ENCODE measurements around the gene KCND3. TPM values are rescaled to one million over a fixed set of nuclear protein-coding genes. Genes with fewer than 3 reads are reported as not detected.

Gene KCND3
- total and polyA plus RNA-seq, 2 experiments from 2014 or later: 0.10 to 0.18 TPM

- TF ChIP-seq STAT1 (IDR thresholded peaks at IDR 0.05; ENCODE audit: unreplicated experiment): no peak
- no peak for TF ChIP-seq REST (IDR thresholded peaks at IDR 0.05; ENCODE audit: unreplicated experiment)
- no peak for TF ChIP-seq ZNF114 (CRISPR knock-in tag; IDR thresholded peaks at IDR 0.05)
- TF ChIP-seq CTCF (conservative IDR thresholded peaks at IDR 0.05; ENCODE audit: low read depth in 2 of 2): no peak
Observed at GRCh38 chr1:111776861-111777260, 212.6 kb downstream of the KCND3 start (continued).

- H3K4me3 ChIP-seq: no peak overlapping the region
- H3K27ac ChIP-seq (ENCODE audit: low read depth): no peak overlapping the region
- no peaks in the 10 kb centered on the region for H3F3A ChIP-seq (replicated peaks; ENCODE audit: low read depth)
- H3K9me3 Mint-ChIP-seq: no peaks in the 10 kb centered on the region; the same call in 1 of the 3 replicates
- peak; percentile 12 for DNase-seq (ENCODE audit: low spot score)
- no peak for ATAC-seq
- peaks cover 3% of the 10 kb centered on the region; the same call in 1 of the 2 replicates for H3K4me1 ChIP-seq (ENCODE audit: insufficient read depth)
- no peaks in the 10 kb centered on the region for H3K79me2 ChIP-seq (replicated peaks; ENCODE audit: insufficient read depth)
- no peak overlapping the region for H3K27ac Mint-ChIP-seq
- H2AFZ ChIP-seq: no peak overlapping the region
- no peak overlapping the region for H3K4me3 Mint-ChIP-seq
- no peak overlapping the region for H3K4me2 ChIP-seq
- no peaks in the 10 kb centered on the region for H4K20me1 ChIP-seq (replicated peaks; ENCODE audit: insufficient read depth)
- H3K27me3 ChIP-seq (ENCODE audit: insufficient read depth): no peaks in the 10 kb centered on the region
- H3K36me3 ChIP-seq (ENCODE audit: insufficient read depth): no peaks in the 10 kb centered on the region
- peaks cover 25% of the 10 kb centered on the region; the same call in 2 of the 3 replicates for H3K4me1 Mint-ChIP-seq
- H3K36me3 Mint-ChIP-seq (ENCODE audit: low read depth): no peaks in the 10 kb centered on the region
- peaks cover 1% of the 10 kb centered on the region for H3K27me3 Mint-ChIP-seq (ENCODE audit: insufficient read depth, low read depth, poor library complexity)
- peaks cover 15% of the 10 kb centered on the region for H3K9me2 ChIP-seq (ENCODE audit: insufficient read depth)
- TF ChIP-seq POLR2AphosphoS5 (IDR thresholded peaks at IDR 0.05; ENCODE audit: low read depth): no peak
- no peak for TF ChIP-seq STAT1 (IDR thresholded peaks at IDR 0.05; ENCODE audit: unreplicated experiment)
- no peak for TF ChIP-seq NANOG (IDR thresholded peaks at IDR 0.05; ENCODE audit: borderline replicate concordance)
- no peak for TF ChIP-seq ZNF462 (CRISPR knock-in tag; IDR thresholded peaks at IDR 0.05)
- TF ChIP-seq JUNB (IDR thresholded peaks at IDR 0.05; ENCODE audit: unreplicated experiment): no peak
- TF ChIP-seq EZH2phosphoT487 (IDR thresholded peaks at IDR 0.05; ENCODE audit: unreplicated experiment): no peak
- TF ChIP-seq EZH2 (IDR thresholded peaks at IDR 0.05; ENCODE audit: low read depth, unreplicated experiment): no peak
- no peak for TF ChIP-seq ETS1 (IDR thresholded peaks at IDR 0.05)
Observed at GRCh38 chr1:111776391-111776790, 213.1 kb downstream of the KCND3 start.
